K562 (cell line): ENCODE data around the gene RUNDC3A. TPM values are rescaled to one million over a fixed set of nuclear protein-coding genes. Genes with fewer than 3 reads are reported as not detected.

Source experiments
- CBX2 ChIP-seq: fragments of 200-600 bp; sonication (generic); IDR thresholded peaks from one replicate; pipeline ENCODE4 v1.6.1; 2012; ENCODE audit warnings: mild to moderate bottlenecking, low read length, inconsistent platforms; ENCODE audit not compliant: insufficient read depth, poor library complexity, severe bottlenecking
- CCNT2 ChIP-seq: IDR thresholded peaks from 2 replicates; pipeline ENCODE4 v1.6.1; 2011; ENCODE audit warnings: borderline replicate concordance, low read depth, mild to moderate bottlenecking, moderate library complexity, mixed read lengths, low read length; ENCODE audit not compliant: insufficient read length; ENCODE audit errors: extremely low read depth
- E2F1 ChIP-seq: sonication (generic); formaldehyde crosslinking; IDR thresholded peaks from 2 replicates; pipeline ENCODE4 v1.8.1; 2023; ENCODE audit warnings: mild to moderate bottlenecking, missing genetic modification reagents, moderate library complexity
- ETV6 ChIP-seq, 3 experiments: fragments of 150-350 bp in 1 of 3; sonication (generic) in 1 of 3; formaldehyde crosslinking in 1 of 3; IDR thresholded peaks; 2 replicates each; pipeline versions ENCODE4 v1.6.1 to v1.8.0; 2014 to 2022; ENCODE audit warnings: borderline replicate concordance in 2 of 3, low read depth in 2 of 3, antibody characterized with exemption in 1 of 3, low read length in 1 of 3, mild to moderate bottlenecking in 1 of 3, missing genetic modification reagents in 1 of 3
- FOXP1 ChIP-seq: sonication (generic); formaldehyde crosslinking; IDR thresholded peaks from 2 replicates; pipeline ENCODE4 v1.8.0; 2022; ENCODE audit warnings: mild to moderate bottlenecking, missing genetic modification reagents
- HDAC8 ChIP-seq: fragments of 450-650 bp; IDR thresholded peaks from 2 replicates; pipeline ENCODE4 v1.6.1; 2016; ENCODE audit warnings: mild to moderate bottlenecking, missing genetic modification characterization, moderate library complexity, missing compliant biosample characterization
- HMGN3 ChIP-seq: IDR thresholded peaks from 2 replicates; pipeline ENCODE4 v1.6.1; 2011; ENCODE audit warnings: borderline replicate concordance, low read depth, mild to moderate bottlenecking, mixed read lengths, low read length; ENCODE audit not compliant: insufficient read length; ENCODE audit errors: extremely low read depth
- HNRNPUL1 ChIP-seq: fragments of 200-400 bp; formaldehyde crosslinking; IDR thresholded peaks from 2 replicates; pipeline ENCODE4 v1.6.1; 2017; ENCODE audit warnings: low read length
- LEF1 ChIP-seq: fragments of 450-650 bp; IDR thresholded peaks from 2 replicates; pipeline ENCODE4 v1.6.1; 2016; ENCODE audit warnings: mild to moderate bottlenecking
- POLR2AphosphoS2 ChIP-seq: IDR thresholded peaks from 2 replicates; pipeline ENCODE4 v1.6.1; 2012; ENCODE audit warnings: low read length, improper control_type of control experiment
- SNRNP70 ChIP-seq: fragments of 200-400 bp; formaldehyde crosslinking; optimal IDR thresholded peaks from 2 replicates; pipeline ENCODE3; 2017; ENCODE audit warnings: low read depth, low read length
- SP2 ChIP-seq: IDR thresholded peaks from 2 replicates; pipeline ENCODE4 v1.6.1; 2011; ENCODE audit warnings: mild to moderate bottlenecking, low read depth, low read length, moderate library complexity; ENCODE audit not compliant: poor library complexity, severe bottlenecking; ENCODE audit errors: extremely low read depth
- THRA ChIP-seq: fragments of 450-650 bp; IDR thresholded peaks from 2 replicates; pipeline ENCODE4 v1.6.1; 2017; ENCODE audit warnings: mild to moderate bottlenecking, moderate library complexity
- XRCC5 ChIP-seq: fragments of 200-400 bp; formaldehyde crosslinking; IDR thresholded peaks from 2 replicates; pipeline ENCODE4 v1.6.1; 2017; ENCODE audit warnings: low read depth, mild to moderate bottlenecking, low read length
- ZBTB11 ChIP-seq, 3 experiments: fragments of 200-800 bp in 1 of 3; fragments of 250-450 bp in 1 of 3; fragments of 450-650 bp in 1 of 3; sonication (Bioruptor Pico) in 1 of 3; sonication (Bioruptor generic) in 1 of 3; formaldehyde crosslinking in 1 of 3; IDR thresholded peaks; 2 replicates each; pipeline versions ENCODE4 v1.6.1 to v1.8.0; 2016 to 2022; ENCODE audit warnings: mild to moderate bottlenecking in 2 of 3, missing genetic modification characterization in 2 of 3, missing compliant biosample characterization in 1 of 3, moderate library complexity in 1 of 3
- ZKSCAN8 ChIP-seq: fragments of 200-800 bp; sonication (Bioruptor generic); IDR thresholded peaks from 2 replicates; pipeline ENCODE4 v1.6.1; 2016; ENCODE audit warnings: missing genetic modification characterization, missing compliant biosample characterization
- ZNF212 ChIP-seq: fragments of 450-650 bp; formaldehyde crosslinking; IDR thresholded peaks from 2 replicates; pipeline ENCODE4 v1.4.0; 2020; ENCODE audit warnings: mild to moderate bottlenecking
- ZNF253 ChIP-seq: fragments of 250-450 bp; sonication (Bioruptor Pico); conservative IDR thresholded peaks from 2 replicates; pipeline ENCODE4 v1.6.1; 2021; ENCODE audit warnings: mild to moderate bottlenecking
- polyA plus RNA-seq, 8 experiments: library from polyadenylated mRNA; depleted of rRNA in 4 of 8; stranded (reverse) in 5 of 8; unstranded in 3 of 8; fragments of >200 nt; fragmentation: Nextera tagmentation in 2 of 8; fragmentation: Illumina TruSeq in 1 of 8; extraction: Ambion mirVana in 2 of 8; extraction: Trizol in 1 of 8; gene quantifications; 2 replicates each; pipeline versions ENCODE4 v1.2.1 to v1.2.3, GENCODE V29; 2011 to 2014; ENCODE audit warnings: inconsistent platforms in 1 of 8, missing spikeins in 1 of 8
- total RNA-seq, 7 experiments: library from RNA; depleted of rRNA in 6 of 7; stranded (reverse); fragments of >200 nt in 6 of 7; fragmentation: Illumina TruSeq in 2 of 7; extraction: Trizol in 2 of 7; gene quantifications; 2 replicates each; pipeline versions ENCODE4 v1.2.1 to v1.2.3, GENCODE V29; 2011 to 2021; ENCODE audit warnings: low replicate concordance in 1 of 7
- TF ChIP-seq, protein P1 (sequence below): fragments of 450-650 bp; formaldehyde crosslinking; IDR thresholded peaks from 2 replicates; pipeline ENCODE4 v1.4.0; 2022; ENCODE audit warnings: mild to moderate bottlenecking, moderate library complexity

RUNDC3A gene
- total and polyA plus RNA-seq, 9 of the 15 experiments (the other 6 are each of a cell fraction or from before 2014, with no cell fraction given), result not detected

GRCh38 chr17:44266402-44267164 lies 41.8 kb upstream of the RUNDC3A start (continued):
- TF ChIP-seq SP2 (no peak), CBX2 (no peak), E2F1 (CRISPR knock-in tag) (peak; percentile 22; the same call in 1 of the 2 replicates), XRCC5 (no peak), ZNF253 (CRISPR knock-in tag) (no peak), ZNF212 (CRISPR knock-in tag) (no peak), FOXP1 (CRISPR knock-in tag) (no peak; the same call in 1 of the 2 replicates), HNRNPUL1 (no peak), HDAC8 (tag) (0 out of 2 replicates have a peak, but pooled peaks have one; percentile 57), HMGN3 (peak; percentile 100), THRA (no peak), POLR2AphosphoS2 (no peak), ZBTB11 (CRISPR knock-in tag; IDR thresholded peaks at IDR 0.05) (peak in 1 of 3 experiments; percentile 91; a peak in 2 of 6 replicates), SNRNP70 (no peak), LEF1 (peak; percentile 86), ETV6 (IDR thresholded peaks at IDR 0.05; ENCODE audit: borderline replicate concordance in 1 of 2, low read depth in 2 of 2, low read length in 1 of 2) (no peak), ETV6 (CRISPR knock-in tag; IDR thresholded peaks at IDR 0.05; ENCODE audit: borderline replicate concordance) (no peak), ZKSCAN8 (CRISPR knock-in tag) (peak; percentile 94), CCNT2 (peak; percentile 100)
- TF ChIP-seq, protein P1, sequence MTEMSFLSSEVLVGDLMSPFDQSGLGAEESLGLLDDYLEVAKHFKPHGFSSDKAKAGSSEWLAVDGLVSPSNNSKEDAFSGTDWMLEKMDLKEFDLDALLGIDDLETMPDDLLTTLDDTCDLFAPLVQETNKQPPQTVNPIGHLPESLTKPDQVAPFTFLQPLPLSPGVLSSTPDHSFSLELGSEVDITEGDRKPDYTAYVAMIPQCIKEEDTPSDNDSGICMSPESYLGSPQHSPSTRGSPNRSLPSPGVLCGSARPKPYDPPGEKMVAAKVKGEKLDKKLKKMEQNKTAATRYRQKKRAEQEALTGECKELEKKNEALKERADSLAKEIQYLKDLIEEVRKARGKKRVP, result peak; percentile 43; the same call in 1 of the 2 replicates
